Loucy (cell line): ENCODE results near the gene UNC93A.
"Not testable (repeated sequence)": the region's sequence is repeated elsewhere in the genome, so short reads cannot be mapped to it uniquely, and the experiment has no call there.

Experiments
- CTCF ChIP-seq: fragments of 200-600 bp; sonication (generic); conservative IDR thresholded peaks from 2 replicates; pipeline ENCODE4 v1.5.1; 2014; ENCODE audit warnings: mild to moderate bottlenecking, antibody characterized with exemption, low read length
- EZH2phosphoT487 ChIP-seq: fragments of 200-600 bp; IDR thresholded peaks from 2 replicates; pipeline ENCODE4 v1.6.1; 2018; ENCODE audit warnings: antibody characterized with exemption, mild to moderate bottlenecking, moderate library complexity, borderline replicate concordance

- TF ChIP-seq CTCF, EZH2phosphoT487: not testable (repeated sequence)
Observed at GRCh38 chr6:167309355-167310192, 18.5 kb downstream of the UNC93A start.
